Hematopoietic multipotent progenitor cell treated with erythropoietin and hydrocortisone succinate and interleukin-3 and kit ligand, for 6 days (in vitro differentiated cells): ENCODE results near the gene ZNF614.
"Not testable (repeated sequence)": the region's sequence is repeated elsewhere in the genome, so short reads cannot be mapped to it uniquely, and the experiment has no call there.

Experiments
- DNase-seq: peaks from one replicate; pipeline ENCODE4 v3.0.0-alpha.2; 2015

Gene ZNF614

GRCh38 chr19:52028027-52028779 lies at the start of gene ZNF614:
ZNF614 (minus strand) TSS chr19:52028379; CDS start chr19:52025745, 2,634 bp downstream.
- peak; percentile 91 for DNase-seq

- no peak for DNase-seq
Measured at GRCh38 chr19:52070496-52070895, 42.3 kb upstream of the ZNF614 start.

- DNase-seq = no peak
Measured at GRCh38 chr19:52069653-52070052, 41.5 kb upstream of the ZNF614 start.

GRCh38 chr19:52066258-52066863 lies 38.2 kb upstream of the ZNF614 start:
- DNase-seq = no peak

- DNase-seq = no peak
Measured at GRCh38 chr19:52065399-52065798, 37.2 kb upstream of the ZNF614 start.

- DNase-seq = not testable (repeated sequence)
Measured at GRCh38 chr19:52056480-52056879, 28.3 kb upstream of the ZNF614 start.

- DNase-seq = not testable (repeated sequence)
Measured at GRCh38 chr19:52051736-52052135, 23.6 kb upstream of the ZNF614 start.

- DNase-seq = peak; percentile 92
Measured at GRCh38 chr19:52048555-52049501, 20.6 kb upstream of the ZNF614 start, which contains the start of gene ZNF432. ZNF432 (minus strand) TSS chr19:52048838; CDS start chr19:52046868, 1,970 bp downstream.

- no peak for DNase-seq
Measured at GRCh38 chr19:52039169-52039568, 11.0 kb upstream of the ZNF614 start.

GRCh38 chr19:52034051-52034728 lies 6.0 kb upstream of the ZNF614 start:
- DNase-seq = no peak

GRCh38 chr19:52028780-52029123 lies 573 bp upstream of the ZNF614 start:
- DNase-seq = no peak

GRCh38 chr19:52026255-52026990 lies 1.8 kb downstream of the ZNF614 start:
- DNase-seq = not testable (repeated sequence)

GRCh38 chr19:52024478-52024877 lies 3.7 kb downstream of the ZNF614 start:
- not testable (repeated sequence) for DNase-seq

GRCh38 chr19:52022193-52022592 lies 6.0 kb downstream of the ZNF614 start:
- no peak for DNase-seq

- no peak for DNase-seq
Measured at GRCh38 chr19:52020506-52020905, 7.7 kb downstream of the ZNF614 start.

GRCh38 chr19:52010674-52011073 lies 17.5 kb downstream of the ZNF614 start:
- no peak for DNase-seq

GRCh38 chr19:52007806-52008557 lies 20.2 kb downstream of the ZNF614 start, which contains the start of gene ZNF615:
ZNF615 (minus strand) TSS chr19:52008211; CDS start chr19:52003711, 4,500 bp downstream.
- DNase-seq = peak; percentile 95

- no peak for DNase-seq
Measured at GRCh38 chr19:52007451-52007805, 20.8 kb downstream of the ZNF614 start.

GRCh38 chr19:51994048-51994644 lies 34.0 kb downstream of the ZNF614 start:
- no peak for DNase-seq

- DNase-seq = no peak
Measured at GRCh38 chr19:51993422-51993821, 34.8 kb downstream of the ZNF614 start.
